ENCODE results near the gene HORMAD1. TPM values are rescaled to one million over a fixed set of nuclear protein-coding genes. Genes with fewer than 3 reads are reported as not detected.

Gene HORMAD1
- total RNA-seq, 1 experiment from 2014 or later: not detected

GRCh38 chr1:150650193-150650592 lies 70.5 kb downstream of the HORMAD1 start:
- in situ Hi-C loops (cut with HindIII; ENCODE audit: low pct_unique_long_range_greater_than_20kb, low sequenced_read_pairs): no loop called here

GRCh38 chr1:150649441-150650075 lies 71.1 kb downstream of the HORMAD1 start:
- in situ Hi-C loops (cut with HindIII; ENCODE audit: low pct_unique_long_range_greater_than_20kb, low sequenced_read_pairs): no loop called here

More at GRCh38 chr1:150650193-150650592, 70.5 kb downstream of the HORMAD1 start:
- DNase-seq (ENCODE audit: low read depth): no peak

More at GRCh38 chr1:150649441-150650075, 71.1 kb downstream of the HORMAD1 start:
- no peak for DNase-seq (ENCODE audit: low read depth)

Other genes with a start within 250 kb of the HORMAD1 start
- gene TARS2, start 233.5 kb downstream of the HORMAD1 start, total RNA-seq (2014; rRNA removed; shearing (Covaris generic); ENCODE audit: low replicate concordance): 18.7 and 32.8 TPM in 2 replicates
- 4.8 and 11.1 TPM in 2 replicates for gene ECM1, start 212.8 kb downstream of the HORMAD1 start, total RNA-seq (2014; rRNA removed; shearing (Covaris generic); ENCODE audit: low replicate concordance)
- gene FALEC, start 205.1 kb downstream of the HORMAD1 start, total RNA-seq (2014; rRNA removed; shearing (Covaris generic); ENCODE audit: low replicate concordance): not detected in 2 replicates
- 1.6 and 2.7 TPM in 2 replicates for gene ADAMTSL4, start 171.5 kb downstream of the HORMAD1 start, total RNA-seq (2014; rRNA removed; shearing (Covaris generic); ENCODE audit: low replicate concordance)
- gene MCL1, start 141.3 kb downstream of the HORMAD1 start, total RNA-seq (2014; rRNA removed; shearing (Covaris generic); ENCODE audit: low replicate concordance): 81.5 and 83.4 TPM in 2 replicates
- 111 and 143 TPM in 2 replicates for gene ENSA, start 91.3 kb downstream of the HORMAD1 start, total RNA-seq (2014; rRNA removed; shearing (Covaris generic); ENCODE audit: low replicate concordance)
- gene GOLPH3L, start 23.7 kb downstream of the HORMAD1 start, total RNA-seq (2014; rRNA removed; shearing (Covaris generic); ENCODE audit: low replicate concordance): 14.7 and 33.7 TPM in 2 replicates
- gene CTSS, start 44.9 kb upstream of the HORMAD1 start, total RNA-seq (2014; rRNA removed; shearing (Covaris generic); ENCODE audit: low replicate concordance): 2.9 and 9.1 TPM in 2 replicates
- gene CTSK, start 87.4 kb upstream of the HORMAD1 start, total RNA-seq (2014; rRNA removed; shearing (Covaris generic); ENCODE audit: low replicate concordance): not detected in 2 replicates
- gene ARNT, start 155.7 kb upstream of the HORMAD1 start, total RNA-seq (2014; rRNA removed; shearing (Covaris generic); ENCODE audit: low replicate concordance): 5.8 and 8.5 TPM in 2 replicates
- not detected in 2 replicates for gene CTXND2, start 166.2 kb upstream of the HORMAD1 start, total RNA-seq (2014; rRNA removed; shearing (Covaris generic); ENCODE audit: low replicate concordance)
- gene SETDB1, start 205.5 kb upstream of the HORMAD1 start, total RNA-seq (2014; rRNA removed; shearing (Covaris generic); ENCODE audit: low replicate concordance): 29.2 and 31.7 TPM in 2 replicates

Data from Caki2 (cell line).